Anterior cingulate cortex (tissue), 58 donors: ENCODE results near the gene DUOX2.

Source experiments
- DNase-seq, 58 donors: peaks; one replicate each; lab custom pipeline; 2025; lab: John Stamatoyannopoulos, UW

Gene DUOX2

DNA sequence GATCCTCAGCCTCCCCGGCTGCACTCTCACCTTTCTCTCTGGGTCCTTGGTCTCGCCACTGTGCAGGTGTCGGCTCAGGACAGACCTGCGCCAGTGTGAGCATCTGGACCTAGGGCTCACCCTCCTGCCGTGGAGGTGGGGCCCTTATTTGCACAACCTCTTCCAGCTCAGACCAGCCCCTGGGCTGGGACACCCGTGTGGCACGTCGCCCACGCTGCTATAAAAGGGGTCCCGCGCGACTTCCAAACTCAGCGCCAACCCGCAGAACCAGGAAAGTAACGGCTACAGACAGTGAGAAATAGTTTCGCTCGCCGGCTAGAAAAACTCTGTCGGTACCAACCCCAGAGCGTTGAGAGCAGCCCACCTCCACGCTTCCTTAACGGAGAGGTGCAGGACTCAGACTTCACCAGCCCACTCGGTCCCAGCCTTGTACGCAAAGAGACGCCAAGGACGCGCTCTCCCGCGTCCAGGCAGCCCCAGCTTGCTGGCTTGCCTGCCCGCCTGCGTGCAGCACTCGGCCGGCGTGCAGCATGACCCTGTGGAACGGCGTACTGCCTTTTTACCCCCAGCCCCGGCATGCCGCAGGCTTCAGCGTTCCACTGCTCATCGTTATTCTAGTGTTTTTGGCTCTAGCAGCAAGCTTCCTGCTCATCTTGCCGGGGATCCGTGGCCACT lies at the start of gene DUOX2, which contains the start of gene DUOXA2:
TSS of gene DUOX2 (minus strand) at position 97 of the 675 bp plus-strand sequence. CDS start 761 bp downstream, outside the sequence.
TSS of gene DUOXA2 (plus strand) at position 251 of the 675 bp plus-strand sequence. CDS start at position 531, 280 bp downstream.
- no peak for DNase-seq

DNA sequence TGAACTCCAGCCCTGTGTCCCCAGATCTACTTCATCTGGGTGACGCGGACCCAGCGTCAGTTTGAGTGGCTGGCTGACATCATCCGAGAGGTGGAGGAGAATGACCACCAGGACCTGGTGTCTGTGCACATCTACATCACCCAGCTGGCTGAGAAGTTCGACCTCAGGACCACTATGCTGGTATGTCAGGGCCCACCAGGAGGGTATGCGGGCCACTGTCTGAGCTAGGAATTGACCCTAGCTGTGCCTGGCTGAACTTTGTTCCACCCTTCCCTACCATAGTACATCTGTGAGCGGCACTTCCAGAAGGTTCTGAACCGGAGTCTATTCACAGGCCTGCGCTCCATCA lies 49.5 kb upstream of the DUOX2 start:
- no peak for DNase-seq

DNA sequence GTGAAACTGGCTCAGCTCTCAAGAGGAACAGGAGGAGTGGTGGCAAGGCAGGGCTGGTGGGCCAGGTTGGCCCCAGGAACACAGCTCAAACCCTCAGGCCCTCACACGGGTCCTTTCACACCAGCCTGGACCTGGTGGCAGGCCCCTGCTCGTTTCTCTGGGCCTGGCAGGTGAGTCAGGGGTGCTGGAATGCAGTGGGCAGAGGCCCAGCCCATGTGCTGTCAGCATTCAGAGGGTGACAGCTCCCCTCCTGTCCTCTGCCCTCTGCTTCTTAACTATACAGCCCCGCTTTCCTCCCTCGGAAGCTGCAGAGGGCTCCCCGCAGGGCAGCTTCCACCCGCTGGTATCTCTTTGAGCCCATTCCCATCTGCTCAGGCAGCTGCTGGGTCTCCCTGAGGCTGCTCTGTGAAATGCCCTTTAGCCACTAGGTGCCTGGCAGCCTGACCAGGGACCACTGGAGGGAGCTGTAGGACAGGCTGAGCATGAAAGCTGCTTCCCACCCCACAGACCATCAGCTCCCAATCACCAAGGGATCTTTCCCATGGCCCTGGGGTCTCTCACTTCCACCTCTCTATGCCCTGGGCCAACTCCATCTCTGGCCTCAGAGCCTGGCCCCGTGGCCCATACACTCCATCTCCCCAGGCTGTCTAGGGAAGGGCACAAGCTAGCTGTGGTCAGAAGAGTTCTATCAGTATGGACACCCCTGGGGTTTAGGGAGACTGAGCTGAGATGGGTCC lies 49.0 kb upstream of the DUOX2 start:
- DNase-seq, result peak in 55 of 58 donors; percentile 15 to 81 (median 65)

DNA sequence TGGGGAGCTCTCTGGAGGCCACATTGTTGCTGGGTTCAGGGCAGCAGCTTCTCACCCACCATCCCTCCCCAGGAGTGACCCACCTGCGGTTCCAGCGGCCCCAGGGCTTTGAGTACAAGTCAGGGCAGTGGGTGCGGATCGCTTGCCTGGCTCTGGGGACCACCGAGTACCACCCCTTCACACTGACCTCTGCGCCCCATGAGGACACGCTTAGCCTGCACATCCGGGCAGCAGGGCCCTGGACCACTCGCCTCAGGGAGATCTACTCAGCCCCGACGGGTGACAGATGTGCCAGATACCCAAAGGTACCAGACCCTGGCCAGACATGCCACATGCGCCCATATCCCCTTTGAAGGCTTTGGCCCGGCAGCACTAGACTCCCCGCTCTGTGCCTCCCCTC lies 47.7 kb upstream of the DUOX2 start:
- DNase-seq, result no peak

DNA sequence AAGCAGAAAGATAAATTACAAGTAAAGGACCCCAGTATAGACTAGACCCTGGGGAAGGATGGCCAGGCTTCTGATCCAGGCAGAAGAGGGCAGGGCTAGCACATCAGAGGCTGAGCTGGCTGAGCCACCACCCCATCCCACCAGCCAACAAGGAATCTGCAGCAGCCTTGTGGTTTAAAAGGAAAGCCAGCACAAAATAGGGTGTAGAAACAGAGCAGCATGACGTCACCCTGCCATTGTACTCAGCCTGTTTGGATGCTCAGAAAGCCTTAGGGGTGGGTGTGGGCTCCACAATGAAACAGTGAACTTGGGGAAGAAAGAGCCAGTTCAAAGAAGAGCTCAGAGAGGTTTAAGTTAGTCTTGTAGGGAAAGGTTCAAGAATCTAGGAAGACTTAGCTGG lies 44.0 kb upstream of the DUOX2 start:
- peak in 45 of 58 donors; percentile 11 to 76 (median 45) for DNase-seq

DNA sequence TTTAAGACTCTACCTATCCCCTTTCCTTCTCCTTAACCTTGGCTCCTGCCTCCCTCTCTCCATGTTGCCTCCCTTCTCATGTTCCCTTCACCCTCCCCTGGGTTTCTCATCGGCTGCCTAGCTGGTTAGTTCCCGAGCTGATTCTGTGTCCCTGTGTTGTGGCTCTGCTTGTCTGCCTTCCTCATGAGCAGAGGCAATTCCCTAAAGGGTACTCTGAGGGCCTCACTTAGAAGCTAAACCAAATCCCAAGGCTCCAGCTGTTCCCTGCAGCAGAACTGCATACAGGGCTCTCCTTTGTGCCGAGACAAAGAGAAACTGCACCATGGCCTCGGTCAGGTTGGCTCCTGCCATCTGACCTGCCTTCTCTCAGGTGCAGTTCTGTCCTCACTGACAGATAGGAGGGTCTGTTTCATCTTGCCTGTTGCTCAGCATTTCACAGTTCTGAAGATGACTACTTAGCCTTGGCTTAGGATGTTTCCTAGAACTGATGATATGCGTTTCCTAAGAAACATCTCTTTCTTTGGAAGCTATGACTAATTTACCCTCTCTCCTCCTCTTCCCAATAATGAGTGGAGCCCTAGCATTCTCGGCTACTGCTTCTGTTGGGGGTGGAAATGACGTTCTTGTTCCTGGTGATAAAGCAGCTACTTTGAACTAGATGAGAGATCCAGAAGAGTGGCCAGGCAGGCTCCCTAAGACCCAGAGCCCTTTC lies 42.9 kb upstream of the DUOX2 start:
- peak in 6 of 58 donors; percentile 11 to 42 (median 20) for DNase-seq

DNA sequence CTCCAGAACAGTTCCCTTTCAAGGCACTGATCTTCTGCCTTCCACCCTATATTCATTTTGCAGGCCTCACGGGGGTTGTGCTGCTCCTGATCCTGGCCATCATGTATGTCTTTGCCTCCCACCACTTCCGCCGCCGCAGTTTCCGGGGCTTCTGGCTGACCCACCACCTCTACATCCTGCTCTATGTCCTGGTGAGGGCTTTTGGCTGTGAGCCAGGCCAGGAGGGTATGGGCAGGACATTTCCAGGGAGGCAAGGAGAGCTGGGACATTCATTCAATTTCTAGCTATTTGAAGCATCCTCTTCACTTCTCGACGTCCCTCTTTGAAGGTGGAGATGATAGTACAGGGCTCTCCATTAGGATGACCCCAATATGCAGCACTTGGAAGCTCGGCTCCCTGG lies 41.8 kb upstream of the DUOX2 start:
- DNase-seq, result no peak

DNA sequence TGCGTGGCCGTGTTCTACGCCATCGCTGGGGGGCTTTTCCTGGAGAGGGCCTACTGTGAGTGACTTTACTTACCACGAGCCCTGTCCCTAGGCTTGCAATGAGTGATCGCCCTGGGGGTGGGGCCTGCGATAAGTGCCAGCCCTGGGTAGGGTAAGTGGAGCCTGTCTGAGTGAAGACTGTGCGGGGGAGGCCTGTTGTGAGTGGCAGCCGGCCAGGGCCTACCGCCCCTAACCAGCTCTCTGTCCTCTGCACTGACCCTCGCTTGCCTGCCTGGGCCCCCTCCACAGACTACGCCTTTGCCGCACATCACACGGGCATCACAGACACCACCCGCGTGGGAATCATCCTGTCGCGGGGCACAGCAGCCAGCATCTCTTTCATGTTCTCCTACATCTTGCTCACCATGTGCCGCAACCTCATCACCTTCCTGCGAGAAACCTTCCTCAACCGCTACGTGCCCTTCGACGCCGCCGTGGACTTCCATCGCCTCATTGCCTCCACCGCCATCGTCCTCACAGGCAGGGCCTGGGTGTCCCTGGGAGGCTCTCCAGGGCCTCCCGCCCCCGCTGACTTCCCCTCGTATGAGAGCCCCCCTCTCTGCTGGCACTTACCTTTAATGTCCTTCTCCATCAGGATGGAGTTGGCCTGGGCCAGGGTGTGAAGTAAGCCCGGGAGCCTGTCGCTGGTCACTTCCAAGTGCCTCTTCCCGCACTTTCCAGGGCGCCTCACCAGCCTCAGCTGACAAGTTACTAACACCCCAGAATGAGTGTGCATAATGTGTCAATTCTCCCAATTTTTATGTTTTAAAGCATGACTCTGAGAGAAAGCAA lies 38.2 kb upstream of the DUOX2 start:
- no peak for DNase-seq

DNA sequence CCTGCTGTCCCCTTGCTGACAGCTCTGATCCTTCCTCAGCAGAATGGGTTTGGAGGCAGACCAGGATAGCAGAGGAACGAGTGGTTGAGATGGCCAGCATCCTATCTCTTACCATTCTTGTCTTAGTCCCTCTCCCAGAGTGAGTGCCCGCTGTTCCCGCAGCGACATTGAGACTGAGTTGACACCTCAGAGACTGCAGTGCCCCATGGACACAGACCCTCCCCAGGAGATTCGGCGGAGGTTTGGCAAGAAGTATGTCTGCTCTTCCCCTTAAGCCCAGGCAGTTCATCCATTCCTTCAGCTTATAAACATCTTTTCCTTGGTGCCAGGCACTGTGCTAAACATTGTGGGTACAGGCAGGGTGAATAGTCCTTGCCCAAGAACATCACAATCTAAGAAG lies 37.0 kb upstream of the DUOX2 start:
- DNase-seq, result no peak

DNA sequence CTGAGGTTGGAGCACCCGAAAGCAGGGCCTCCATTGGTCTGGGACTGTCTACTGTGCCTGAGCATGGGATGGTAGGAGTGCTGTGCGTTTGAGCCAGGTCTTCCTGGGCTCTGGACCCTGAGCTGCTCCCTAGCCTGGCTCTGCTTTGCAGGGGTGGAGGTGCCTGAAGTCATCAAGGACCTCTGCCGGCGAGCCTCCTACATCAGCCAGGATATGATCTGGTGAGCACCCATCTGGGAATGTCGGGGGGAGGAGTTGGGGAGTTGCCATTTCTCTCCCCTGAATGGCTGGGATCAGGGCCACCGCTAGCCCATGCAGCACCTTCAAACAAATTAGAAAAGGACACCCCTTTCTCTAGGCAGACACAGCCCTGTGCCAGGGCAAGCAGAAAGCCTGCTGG lies 36.5 kb upstream of the DUOX2 start:
- DNase-seq, result no peak

DNA sequence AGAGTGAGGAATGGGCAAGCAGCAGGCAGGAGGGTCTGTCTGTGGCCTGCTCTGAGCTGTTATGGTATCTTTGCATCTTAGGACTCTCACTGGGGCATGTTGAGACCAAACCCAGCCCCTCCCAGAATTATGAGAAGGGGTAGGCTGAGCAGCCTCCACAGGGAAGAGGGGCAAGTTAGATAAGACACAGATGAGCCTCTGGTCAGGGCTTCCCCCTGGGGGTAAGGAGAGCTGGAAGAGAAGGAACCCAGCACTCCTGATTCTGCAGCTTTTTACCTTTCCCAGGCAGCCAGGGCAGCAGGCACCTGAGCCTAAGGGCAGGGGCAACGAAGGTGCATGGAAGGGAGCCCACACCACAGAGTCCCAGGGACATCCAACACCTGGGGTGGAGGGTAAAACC lies 35.1 kb upstream of the DUOX2 start:
- DNase-seq, result no peak

DNA sequence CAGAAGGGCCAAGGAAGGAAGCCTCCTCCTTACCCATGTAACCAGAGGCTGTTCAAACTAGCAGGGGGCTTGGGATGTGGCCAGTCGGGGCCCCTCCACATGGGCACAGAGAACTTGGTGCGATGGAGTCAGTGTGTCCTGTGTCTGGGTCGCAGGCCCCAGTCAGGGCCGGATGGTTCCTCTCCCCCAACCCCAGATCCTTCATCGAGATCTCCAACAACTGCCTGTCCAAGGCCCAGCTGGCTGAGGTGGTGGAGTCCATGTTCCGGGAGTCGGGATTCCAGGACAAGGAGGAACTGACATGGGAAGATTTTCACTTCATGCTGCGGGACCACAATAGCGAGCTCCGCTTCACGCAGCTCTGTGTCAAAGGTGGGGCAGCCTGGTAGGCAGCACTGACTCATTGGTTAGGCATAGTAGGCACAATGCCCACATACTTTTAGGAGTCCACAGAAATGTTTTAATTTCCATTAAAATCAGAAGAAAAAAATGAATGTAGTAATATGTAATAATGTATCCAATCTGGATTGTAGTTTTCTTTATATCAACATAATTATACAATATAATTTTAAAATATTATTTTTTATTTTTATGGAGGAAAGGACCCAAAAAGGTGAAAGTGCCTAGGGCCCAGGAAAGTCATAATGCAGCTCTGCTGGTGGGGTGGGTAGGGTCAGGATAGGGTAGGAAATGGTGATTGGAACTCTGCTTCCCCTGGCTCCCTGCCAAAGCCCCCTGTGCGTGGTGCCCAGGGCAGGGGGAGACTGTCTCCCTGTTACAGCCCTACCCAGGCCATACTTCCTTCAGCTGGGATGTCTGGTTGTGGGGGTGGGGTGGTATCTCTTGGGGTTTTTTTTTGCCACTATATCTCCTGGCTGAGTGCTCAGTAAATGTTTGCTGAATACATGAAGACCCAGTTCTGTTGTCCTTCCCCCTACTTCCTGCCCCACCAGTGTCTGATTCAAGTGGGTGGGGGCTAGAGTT lies 34.4 kb upstream of the DUOX2 start:
- DNase-seq, result no peak

DNA sequence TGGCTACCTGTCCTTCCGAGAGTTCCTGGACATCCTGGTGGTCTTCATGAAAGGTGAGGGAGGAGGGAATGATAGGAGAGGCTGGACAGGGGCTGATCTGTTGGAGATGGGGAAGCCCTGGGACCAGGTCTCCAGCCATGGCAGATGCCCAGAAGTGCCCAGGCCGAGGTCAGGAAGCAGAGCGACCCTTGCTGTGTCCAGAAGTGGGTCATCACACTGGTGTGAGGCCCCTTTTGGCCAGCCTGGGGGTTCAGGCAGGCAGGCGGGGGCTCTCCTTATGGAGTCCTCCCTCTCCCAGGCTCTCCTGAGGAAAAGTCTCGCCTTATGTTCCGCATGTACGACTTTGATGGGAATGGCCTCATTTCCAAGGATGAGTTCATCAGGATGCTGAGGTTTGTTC lies 33.6 kb upstream of the DUOX2 start:
- no peak for DNase-seq

DNA sequence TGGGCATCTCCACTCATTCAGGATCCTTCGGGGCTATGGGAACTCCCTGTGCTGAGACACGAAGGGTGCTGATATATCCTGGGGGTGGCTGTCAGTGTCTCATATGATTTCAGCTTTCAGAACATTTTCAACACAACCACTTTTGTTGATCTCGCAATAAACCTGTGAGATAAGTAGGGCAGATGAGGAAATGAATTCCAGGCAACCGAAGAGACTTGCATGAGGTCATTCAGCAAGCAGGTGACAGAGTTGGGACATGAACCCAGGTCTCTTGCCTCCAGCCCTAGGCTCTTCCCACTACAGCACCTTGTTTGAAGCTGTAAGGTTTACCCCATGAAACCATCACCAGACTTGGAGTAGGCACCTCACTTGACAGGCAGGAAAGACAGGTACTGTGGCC lies 32.4 kb upstream of the DUOX2 start:
- DNase-seq, result no peak

DNA sequence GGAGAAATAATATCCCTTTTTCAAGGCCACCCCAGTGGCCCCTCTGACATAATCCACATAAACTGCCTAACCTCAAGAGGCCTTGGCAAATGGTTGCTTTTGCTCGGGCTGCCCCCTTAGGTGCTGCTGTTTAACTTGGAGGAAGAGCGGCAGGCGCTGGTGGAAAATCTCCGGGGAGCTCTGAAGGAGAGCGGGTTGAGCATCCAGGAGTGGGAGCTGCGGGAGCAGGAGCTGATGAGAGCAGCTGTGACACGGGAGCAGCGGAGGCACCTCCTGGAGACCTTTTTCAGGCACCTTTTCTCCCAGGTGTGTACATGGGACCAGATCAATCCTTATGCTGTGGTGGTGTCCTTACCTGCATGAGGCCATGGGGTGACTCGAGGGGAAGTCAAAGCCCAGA lies 30.8 kb upstream of the DUOX2 start:
- no peak for DNase-seq

DNA sequence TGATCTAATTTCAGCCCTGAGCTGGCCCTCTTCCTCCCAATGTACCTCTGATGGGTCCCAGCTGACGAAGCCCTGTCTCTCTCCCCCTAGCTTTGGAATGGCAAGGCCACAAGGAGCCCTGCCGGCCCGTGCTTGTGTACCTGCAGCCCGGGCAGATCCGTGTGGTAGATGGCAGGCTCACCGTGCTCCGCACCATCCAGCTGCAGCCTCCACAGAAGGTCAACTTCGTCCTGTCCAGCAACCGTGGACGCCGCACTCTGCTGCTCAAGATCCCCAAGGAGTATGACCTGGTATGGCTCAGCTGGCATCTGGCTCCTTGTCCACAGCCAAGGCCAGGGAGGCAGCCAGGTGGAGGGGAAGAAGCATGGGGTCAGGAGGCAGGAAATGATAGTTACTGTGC lies 30.0 kb upstream of the DUOX2 start:
- DNase-seq, result no peak

DNA sequence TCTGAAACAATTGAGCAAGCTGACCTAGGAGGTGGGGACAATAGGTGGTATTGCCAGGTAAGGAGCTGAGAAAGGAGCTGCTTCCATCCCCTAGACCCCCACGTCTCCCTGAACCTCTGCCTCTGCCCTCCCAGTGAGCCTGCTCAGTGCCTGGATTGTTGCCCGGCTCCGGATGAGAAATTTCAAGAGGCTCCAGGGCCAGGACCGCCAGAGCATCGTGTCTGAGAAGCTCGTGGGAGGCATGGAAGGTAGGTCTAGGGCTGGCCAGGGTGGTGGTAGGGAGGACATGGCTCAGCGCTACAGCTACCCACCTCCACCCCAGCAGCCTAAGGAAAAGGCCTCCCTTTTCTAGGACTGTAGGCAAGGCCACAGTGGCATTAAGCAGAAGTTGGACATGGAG lies 29.1 kb upstream of the DUOX2 start:
- DNase-seq, result no peak

DNA sequence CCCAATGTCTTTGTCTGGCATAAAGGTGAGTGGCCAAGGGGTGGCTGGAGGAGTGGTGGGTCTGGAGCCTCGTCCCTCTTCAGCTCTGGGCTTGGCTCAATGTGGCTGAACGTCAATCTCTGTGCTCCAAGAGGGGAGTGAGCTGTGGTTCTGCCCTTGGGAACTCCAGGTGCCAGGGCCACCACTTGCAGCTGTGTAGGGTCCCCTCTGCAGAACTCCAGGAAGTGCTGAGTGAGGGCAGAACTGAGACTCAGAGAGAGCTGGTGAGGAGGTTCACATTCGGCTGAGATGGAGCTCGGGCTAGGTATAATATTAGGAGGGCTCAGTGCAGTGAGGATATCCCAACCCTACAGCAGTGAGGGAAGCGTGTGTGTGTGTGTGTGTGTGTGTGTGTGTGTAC lies 27.4 kb upstream of the DUOX2 start:
- DNase-seq, result no peak

DNA sequence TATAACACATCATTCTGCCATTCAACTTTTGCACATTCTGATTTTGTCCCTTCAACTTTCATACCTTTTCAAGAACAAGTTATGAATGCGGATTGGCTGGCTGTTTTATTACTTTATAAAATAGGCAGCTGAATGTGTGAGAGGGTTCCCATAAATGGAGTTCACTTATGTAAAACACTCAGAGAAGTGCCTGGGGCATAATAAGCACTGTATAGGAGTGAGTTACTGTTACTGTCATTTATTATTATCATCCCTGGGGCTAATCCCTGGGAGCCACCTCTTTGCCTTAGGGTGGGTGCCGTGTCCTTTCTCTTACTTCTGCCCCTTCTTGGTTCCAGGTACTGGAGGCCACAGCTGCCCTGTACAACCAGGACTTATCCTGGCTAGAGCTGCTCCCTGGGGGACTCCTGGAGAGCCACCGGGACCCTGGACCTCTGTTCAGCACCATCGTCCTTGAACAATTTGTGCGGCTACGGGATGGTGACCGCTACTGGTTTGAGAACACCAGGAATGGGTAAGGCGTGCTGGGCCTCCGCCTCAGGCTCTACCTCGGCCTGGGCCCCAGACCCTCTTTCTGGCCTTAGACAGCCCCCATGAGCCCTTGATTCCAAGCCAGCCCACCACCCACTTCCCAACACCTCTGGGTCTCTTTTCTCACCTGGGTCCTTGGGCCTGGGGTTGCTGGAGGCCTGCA lies 26.7 kb upstream of the DUOX2 start:
- no peak for DNase-seq
